M059J (cell line): Measurements from ENCODE around the gene SNRPB. TPM values are rescaled to one million over a fixed set of nuclear protein-coding genes. Genes with fewer than 3 reads are reported as not detected.
A peak's percentile ranks its signal among the peaks of the same experiment; 100 is the strongest.
"Not testable (repeated sequence)": the region's sequence is repeated elsewhere in the genome, so short reads cannot be mapped to it uniquely, and the experiment has no call there.

Experiments used
- DNase-seq: peaks from one replicate; pipeline ENCODE4 v3.0.0-alpha.2; 2012; ENCODE audit warnings: low read depth
- total RNA-seq: library from RNA; depleted of rRNA; stranded (reverse); fragments of >200 nt; shearing (Covaris generic); gene quantifications from 2 replicates; pipeline ENCODE4 v1.2.3, GENCODE V29; 2014; rRNA removed

SNRPB gene
- total RNA-seq, result 850 and 1,048 TPM in 2 replicates

DNA sequence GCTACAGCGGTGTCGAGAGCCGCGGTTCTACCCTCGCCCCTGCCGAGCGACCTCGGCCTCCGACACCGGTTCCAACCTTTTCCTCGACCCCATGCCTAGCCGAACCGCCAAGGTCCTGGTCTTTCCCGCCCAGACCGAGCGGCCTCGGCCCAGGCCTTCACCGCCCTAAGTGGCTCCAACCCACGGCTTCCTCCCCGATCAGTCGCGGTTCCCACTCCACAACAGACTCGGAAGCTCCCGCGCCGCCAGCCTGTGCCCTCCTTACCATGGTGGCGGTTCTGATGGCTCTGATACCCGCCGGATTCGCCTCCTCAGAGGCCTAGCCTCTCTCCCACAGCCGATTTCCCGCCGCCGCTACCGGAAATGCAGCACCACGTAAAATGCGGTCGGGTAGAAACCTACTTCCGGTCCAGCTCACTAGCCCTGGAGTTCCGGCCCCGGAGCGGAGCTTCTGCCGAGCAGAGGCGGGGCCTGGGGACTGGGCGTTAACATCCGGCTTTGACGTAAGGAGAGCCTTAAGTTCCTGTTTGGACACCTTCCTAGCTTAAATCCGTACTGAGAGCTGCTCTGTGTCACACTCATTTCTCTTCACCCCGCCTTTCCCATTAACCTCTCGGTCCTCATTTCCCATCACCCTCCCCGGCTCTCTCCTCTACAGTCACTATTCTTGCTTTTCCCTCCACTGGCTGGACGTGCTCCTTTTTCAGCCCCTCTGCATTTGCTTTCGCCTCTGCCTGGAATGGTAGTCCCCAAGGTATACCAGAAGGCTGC, at the start of gene SNRPB:
Gene SNRPB (minus strand): TSS at position 367 of the 771 bp plus-strand sequence. CDS start 99 bp downstream, at position 268.
- peak; percentile 100 for DNase-seq

DNA sequence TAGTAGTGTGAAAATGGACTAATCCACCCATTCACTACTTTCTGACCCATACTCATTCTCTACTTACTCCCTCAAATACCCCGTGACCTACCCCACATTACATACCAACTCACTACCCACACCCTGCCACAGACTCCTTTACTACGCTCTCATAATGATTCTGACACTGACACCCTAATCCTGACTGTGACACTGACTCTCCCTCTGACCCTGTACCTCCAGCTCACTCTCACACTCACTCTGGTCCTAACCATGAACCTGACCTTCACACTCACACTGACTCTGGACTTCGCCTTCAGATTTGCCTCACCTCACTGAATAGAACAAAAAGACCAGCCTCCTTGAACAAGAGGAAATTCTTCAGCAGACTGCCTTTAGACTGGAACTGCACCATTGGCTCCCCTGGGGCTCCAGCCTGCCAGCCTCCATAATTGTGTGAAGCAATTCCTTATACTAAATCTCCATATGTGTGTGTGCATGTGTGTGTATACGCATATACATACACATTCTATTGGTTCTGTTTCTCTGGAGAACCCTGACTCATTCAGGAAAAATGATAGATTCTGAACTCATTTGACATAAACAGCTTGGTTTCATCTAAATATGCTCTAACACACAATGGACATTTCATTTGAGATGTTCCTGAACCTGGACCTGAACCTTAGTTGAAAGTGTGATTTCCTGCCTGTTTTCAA, 48.7 kb upstream of the SNRPB start:
- no peak for DNase-seq

DNA sequence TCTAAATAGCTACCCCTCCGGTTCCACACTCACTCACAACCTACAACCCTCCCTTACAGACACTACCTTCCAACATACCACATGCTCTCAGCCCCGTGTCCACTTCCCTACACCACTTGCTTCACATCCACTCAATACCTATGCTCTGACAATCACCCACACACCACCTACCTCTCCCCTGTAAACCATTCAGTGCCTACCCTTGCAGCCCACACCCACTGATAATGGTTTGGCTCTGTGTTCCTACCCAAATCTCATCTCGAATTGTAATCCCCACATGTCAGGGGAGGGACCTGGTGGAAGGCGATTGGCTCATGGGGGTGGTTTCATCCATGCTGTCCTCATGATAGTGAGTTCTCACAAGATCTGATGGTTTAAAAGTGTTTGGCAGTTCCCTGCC, 48.0 kb upstream of the SNRPB start:
- DNase-seq, result no peak

DNA sequence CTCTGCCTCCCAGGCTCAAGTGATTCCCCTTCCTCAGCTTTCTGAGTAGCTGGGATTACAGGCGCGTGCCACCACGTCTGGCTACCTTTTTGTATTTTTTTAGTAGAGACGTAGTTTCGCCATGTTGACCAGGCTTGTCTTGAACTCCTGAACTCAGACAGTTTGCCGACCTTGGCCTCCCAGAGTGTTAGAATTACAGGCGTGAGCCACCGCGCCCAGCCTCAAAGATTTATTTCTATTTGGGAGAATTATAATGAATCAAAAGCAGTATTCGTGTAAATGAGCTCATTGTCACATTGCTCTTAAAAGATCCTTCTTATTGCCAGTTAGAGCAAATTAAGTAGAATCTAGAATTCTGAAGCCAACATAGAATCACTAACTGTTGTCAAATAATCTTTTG, 47.5 kb upstream of the SNRPB start:
- no peak for DNase-seq

DNA sequence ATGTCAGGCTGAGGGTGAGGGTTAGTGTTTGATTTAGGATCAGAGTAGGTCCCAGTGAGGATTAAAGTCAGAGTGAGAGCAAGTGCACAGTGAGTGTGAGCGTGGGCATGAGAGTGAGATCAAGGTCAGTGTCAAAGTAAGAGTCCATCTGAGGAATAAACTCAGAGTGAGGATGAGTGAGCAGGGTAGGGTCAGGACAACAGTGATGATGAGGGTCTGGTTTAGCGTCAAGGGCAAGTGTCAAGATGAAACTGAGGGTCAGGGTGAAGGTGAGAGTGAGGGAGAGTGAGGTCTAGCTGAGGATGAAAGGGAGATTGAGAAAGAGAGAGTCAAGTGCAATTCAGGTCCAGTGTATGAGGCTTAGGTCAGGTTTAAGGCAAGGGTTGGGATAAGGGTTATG, 45.8 kb upstream of the SNRPB start:
- DNase-seq, result no peak

DNA sequence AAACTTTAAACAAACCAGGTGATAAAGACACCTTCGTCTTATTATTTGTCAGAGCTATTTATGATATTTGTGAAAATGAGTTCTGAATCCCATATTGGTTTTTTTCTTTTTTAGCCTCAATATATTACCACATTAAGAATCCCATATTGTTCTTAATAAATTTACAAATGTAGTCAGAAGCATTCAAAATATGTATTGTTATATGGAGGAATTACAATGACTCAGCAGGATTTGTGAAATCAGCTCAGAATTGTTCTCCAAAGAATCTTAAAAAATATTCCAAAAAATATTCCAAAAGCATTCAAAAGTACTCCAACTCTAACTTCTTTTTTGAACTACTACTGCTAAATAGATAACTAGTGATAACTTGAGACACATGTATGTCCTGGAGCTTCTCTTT, 44.6 kb upstream of the SNRPB start:
- DNase-seq, result no peak

DNA sequence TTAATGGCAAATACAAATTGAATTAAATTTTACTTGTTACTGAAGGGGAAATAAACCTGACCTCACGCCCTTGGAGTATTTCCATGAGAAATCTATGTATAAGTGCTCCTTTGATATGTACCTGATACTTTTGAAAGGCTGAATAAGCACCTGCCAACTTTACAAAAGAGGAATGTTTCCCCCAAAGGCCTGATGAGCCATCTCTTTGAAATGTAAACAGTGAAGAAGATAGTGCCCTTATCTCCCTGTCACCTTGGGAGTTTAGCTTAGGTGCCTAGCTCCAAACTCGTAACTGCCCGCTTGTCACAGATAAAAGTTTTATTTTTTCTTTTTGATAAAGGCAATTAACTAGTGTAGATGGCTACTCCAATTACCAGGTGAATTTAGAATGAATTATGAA, 39.2 kb upstream of the SNRPB start:
- no peak for DNase-seq

DNA sequence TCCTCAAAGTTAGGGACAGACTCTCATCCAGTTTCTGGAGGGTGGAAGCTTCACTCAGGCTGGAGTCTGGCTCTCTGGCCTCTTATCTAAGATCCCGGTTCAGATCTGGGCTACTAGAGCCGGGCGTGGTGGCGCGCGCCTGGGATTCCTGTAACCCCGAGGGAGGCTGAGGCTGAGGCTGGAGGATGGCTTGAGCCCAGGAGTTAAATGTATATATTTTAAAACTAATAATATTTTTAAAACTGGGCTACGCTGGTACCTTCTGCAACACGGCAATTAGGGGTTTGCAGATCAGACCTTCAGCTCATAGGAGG, 38.8 kb upstream of the SNRPB start:
- DNase-seq, result no peak

DNA sequence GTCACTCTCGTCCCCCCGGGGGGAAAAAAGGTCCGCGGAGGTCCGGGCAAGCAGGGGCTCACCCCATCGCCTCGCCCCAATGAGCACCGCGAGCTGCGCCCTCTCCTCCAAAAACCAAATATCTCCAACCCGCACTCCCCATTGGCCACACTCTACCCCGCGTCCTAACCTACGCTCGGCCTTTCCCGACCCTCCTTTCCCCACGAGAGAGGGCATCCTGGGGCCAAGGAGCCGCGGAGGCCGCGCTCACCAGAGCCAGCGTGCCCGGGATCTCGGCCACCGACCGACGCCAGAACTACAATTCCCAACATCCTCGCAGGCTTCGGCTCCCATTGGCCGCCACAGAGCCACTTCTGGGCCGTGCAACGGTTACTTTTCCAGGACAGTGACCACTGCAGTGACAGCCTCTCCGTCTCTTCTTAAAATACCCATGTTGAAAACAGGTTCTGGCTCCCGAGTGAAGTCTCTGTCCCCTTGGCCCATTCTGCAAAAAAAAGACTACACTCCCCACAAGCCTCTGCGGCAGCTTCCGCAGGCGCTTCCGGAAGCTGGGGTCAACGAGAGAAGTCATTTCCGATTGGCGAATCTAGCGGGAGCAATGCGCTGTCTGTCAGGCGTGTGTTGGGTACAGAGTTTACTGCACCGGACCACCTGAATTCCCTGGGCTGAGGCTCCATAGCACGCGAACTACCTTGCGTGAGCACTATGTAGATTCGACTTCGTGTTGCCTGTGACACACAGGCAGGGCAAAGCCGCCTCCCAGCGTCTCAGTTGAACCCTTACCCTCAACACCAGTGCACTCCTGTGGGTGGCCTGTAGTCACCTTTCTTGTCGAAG, 38.3 kb upstream of the SNRPB start, which contains the start of gene ZNF343:
Gene ZNF343 (minus strand): TSS at position 285 of the 837 bp plus-strand sequence. CDS start 15,020 bp downstream, outside the sequence.
- DNase-seq, result peak; percentile 90

DNA sequence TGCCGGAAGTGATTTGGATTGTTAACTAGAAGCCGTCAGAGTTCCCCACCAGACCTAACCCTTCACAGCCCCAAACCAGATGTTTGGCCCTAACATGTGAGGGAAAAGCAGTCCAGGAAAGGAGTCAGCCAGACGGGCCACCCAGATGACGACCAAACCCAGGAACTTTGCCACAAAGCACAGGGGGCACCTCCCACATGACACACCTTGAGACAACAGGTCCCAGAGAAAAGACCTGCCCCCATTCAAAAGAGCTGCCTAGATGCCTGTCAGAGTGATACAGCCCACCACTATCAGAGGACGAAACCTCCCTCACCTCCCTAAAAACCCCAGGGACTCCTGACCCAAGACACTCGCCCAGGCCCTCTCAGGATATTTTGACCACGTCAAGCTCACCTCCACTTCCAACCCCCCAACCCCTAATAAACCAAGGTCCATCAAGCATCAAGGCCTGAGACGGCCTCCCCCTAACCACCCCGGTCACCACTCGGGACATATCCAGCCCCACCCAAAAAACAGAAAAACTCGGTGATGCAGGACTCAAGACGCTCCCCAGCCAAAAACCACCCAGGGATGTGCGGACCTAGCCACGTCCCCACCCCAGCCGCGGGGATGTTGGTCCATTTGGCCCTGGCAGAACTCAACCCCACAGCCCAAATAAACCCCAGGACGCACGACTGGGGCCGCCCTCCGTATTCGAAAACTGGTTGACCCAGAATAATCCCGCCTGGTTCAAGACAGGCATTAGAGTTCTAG, 37.5 kb upstream of the SNRPB start:
- DNase-seq, result peak; percentile 18

DNA sequence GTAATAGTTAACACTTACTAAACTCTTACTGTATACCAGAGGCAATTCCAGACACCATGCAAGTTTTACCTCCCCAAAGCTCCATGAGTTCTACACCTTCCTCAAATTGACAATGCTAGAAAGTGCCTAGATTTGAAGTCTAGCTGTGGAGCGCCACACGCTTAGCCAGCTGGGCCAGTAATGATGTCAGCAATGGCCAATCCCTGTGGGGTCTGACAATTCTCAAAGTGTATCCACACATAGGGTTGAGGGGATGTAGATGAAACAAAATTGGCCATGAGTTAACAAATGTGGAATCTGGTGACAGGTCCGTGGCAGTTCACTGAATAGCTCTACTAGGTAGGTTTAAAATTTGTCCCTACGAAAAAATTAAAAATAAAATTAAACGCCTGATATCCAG, 36.9 kb upstream of the SNRPB start:
- DNase-seq, result no peak

DNA sequence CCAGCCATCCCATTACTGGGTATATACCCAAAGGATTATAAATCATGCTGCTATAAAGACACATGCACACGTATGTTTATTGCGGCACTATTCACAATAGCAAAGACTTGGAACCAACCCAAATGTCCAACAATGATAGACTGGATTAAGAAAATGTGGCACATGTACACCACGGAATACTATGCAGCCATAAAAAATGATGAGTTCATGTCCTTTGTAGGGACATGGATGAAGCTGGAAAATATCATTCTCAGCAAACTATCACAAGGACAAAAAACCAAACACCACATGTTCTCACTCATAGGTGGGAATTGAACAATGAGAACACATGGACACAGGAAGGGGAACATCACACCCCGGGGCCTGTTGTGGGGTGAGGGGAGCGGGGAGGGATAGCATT, 35.8 kb upstream of the SNRPB start:
- DNase-seq, result not testable (repeated sequence)

DNA sequence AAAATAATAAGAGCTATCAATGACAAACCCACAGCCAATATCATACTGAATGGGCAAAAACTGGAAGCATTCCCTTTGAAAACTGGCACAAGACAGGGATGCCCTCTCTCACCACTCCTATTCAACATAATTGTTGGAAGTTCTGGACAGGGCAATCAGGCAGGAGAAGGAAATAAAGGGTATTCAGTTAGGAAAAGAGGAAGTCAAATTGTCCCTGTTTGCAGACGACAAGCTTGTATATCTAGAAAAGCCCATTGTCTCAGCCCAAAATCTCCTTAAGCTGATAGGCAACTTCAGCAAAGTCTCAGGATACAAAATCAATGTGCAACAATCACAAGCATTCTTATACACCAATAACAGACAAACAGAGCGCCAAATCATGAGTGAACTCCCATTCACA, 34.2 kb upstream of the SNRPB start:
- not testable (repeated sequence) for DNase-seq

DNA sequence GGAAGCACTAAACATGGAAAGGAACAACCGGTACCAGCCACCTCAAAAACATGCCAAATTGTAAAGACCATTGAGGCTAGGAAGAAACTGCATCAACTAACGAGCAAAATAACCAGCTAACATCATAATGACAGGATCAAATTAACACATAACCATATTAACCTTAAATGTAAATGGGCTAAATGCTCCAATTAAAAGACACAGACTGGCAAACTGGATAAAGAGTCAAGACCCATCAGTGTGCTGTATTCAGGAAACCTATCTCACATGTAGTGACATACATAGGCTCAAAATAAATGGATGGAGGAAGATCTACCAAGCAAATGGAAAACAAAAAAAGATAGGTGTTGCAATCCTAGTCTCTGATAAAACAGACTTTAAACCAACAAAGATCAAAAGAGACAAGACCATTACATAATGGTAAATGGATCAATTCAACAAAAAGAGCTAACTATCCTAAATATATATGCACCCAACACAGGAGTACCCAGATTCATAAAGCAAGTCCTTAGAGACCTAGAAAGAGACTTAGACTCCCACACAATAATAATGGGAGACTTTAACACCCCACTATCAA, 32.3 kb upstream of the SNRPB start:
- DNase-seq, result not testable (repeated sequence)

DNA sequence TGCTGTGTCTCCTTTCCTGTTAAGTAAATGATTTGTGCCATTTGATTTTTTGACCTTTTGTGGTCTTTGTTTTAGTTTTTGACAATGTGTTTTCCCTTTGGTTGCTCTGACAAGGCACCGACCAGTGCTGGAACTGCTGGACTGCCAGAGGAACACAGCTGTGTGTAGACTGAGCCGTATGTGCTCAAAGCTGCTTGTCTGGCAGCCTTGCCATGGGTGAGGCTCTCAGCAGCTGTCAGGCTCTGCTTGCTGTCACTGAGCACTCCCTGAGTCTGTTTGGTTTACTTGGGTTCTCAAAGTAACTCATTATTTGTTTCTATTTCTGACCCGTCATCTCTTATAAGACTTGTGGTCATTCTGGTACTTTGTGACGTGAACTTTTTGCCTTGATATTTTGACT, 15.1 kb upstream of the SNRPB start:
- DNase-seq, result no peak

DNA sequence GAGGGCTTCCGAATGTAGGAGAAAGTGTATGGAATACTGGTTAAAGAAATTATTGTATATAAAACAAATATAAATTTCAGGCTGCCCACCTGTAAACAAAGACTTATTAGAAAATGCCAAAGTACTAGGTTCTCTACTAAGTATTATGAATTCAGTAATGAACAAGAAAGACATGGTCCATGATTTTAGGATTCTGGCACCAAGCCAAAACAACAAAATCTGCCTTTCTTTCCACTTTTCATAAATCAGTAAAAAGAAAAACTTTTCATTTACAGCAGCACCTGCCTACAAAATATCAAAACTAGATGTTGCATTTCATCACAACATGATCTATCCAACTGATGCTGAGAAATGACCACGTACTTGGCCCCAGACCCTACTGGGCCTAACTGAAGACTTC, 14.5 kb upstream of the SNRPB start:
- DNase-seq, result no peak

DNA sequence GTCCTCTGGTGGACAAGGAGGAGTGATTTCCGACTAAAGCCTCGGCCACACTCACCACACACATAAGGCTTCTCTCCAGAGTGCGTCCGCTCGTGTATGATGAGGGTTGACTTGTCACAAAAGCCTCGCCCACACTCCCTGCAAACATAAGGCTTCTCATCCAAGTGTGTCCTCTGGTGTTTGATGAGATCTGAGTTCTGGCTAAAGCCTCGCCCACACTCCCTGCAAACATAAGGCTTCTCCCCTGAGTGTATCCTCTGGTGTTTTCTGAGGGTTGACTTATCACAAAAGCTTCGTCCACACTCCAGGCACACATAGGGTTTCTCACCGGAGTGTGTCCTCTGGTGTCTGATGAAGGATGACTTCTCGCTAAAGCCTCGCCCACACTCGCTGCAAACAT, 12.9 kb upstream of the SNRPB start:
- no peak for DNase-seq

DNA sequence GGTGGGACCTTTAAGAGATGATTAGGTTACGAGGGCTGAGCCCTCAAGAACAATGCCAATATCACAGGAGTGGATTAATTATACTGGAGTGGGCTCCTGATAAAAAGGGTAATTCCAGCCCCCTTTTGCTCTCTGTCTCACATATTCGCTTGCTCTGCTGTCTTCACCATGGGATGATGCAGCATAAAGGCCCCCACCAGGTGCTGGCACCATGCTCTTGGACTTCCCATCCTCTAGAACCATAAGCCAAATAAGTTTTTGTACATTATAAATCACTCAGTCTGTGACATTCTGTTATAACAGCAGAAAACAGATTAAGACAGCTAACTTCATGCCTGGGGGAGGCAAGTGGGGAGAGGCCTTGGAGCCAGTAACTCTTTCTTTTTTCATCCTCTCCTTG, 9.8 kb upstream of the SNRPB start:
- DNase-seq, result no peak

DNA sequence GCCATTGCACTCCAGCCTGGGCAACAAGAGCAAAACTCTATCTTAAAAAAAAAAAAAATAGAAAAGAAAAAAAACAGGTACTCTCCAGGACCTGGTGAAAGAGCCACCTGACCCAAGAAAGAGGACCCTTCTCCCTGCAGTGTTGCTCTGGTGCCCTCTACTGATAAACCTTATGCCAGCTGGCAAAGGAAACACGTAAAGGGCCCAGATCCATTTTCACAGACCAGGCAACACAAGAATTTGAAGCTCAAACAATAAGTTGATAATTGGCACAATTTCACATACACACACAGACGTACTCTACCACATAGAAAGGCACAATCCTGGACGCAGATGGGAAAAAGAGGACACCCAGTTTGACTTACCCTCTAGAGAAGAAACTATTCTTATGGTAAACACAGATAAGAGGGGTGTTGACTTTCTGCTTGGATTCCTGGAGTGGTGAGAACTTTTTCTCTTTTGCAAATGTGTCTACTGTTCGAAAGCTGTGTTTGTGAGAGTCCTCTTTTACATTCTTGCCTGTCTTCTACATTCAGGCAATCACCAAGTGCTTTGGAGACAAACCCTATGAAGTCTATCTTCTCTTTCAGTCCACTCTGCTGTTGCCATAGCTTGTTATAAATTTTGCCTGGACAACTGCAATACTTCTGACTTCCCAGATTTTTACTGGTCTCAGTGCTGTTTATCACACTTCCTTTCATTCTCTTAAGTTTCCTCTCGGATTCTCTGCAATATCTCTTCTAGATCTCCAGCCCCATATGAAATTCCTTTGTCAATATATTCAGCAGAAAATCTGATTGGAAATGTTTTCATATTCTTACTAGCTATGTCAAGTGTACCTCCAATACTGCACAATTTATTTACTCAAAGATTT, 6.4 kb upstream of the SNRPB start:
- peak; percentile 20 for DNase-seq
